G401.6 (cell line): ENCODE data around the gene ZSCAN5C.
A peak's percentile ranks its signal among the peaks of the same experiment; 100 is the strongest.
"Not testable (repeated sequence)": the region's sequence is repeated elsewhere in the genome, so short reads cannot be mapped to it uniquely, and the experiment has no call there.

Experiments
- FAIRE-seq: peaks from 2 replicates; lab custom pipeline; 2012; peaks lifted over from hg19 to GRCh38; lab: Jason Lieb, UNC

The ZSCAN5C gene

GRCh38 chr19:56193981-56194640 is 8.0 kb upstream of the ZSCAN5C start:
- no peak for FAIRE-seq

GRCh38 chr19:56197646-56198045 is 4.4 kb upstream of the ZSCAN5C start, which contains the start of gene ZSCAN5B:
ZSCAN5B (minus strand) TSS chr19:56197783; CDS start chr19:56193052, 4,731 bp downstream.
- not testable (repeated sequence) for FAIRE-seq

- no peak for FAIRE-seq
Observed at GRCh38 chr19:56199687-56200086, 2.4 kb upstream of the ZSCAN5C start.

GRCh38 chr19:56207581-56207980 is 5.5 kb downstream of the ZSCAN5C start:
- FAIRE-seq, result not testable (repeated sequence)

- FAIRE-seq, result no peak
Observed at GRCh38 chr19:56209091-56209490, 7.0 kb downstream of the ZSCAN5C start.

- not testable (repeated sequence) for FAIRE-seq
Observed at GRCh38 chr19:56210036-56210435, 8.0 kb downstream of the ZSCAN5C start.

GRCh38 chr19:56211718-56212117 is 9.6 kb downstream of the ZSCAN5C start:
- FAIRE-seq, result no peak

- FAIRE-seq, result no peak
Observed at GRCh38 chr19:56217039-56217949, 15.2 kb downstream of the ZSCAN5C start.

GRCh38 chr19:56218961-56219360 is 16.9 kb downstream of the ZSCAN5C start:
- no peak for FAIRE-seq

GRCh38 chr19:56221442-56221841 is 19.4 kb downstream of the ZSCAN5C start:
- FAIRE-seq, result peak; percentile 83

- FAIRE-seq, result no peak
Observed at GRCh38 chr19:56221851-56222250, 19.8 kb downstream of the ZSCAN5C start.

GRCh38 chr19:56222901-56223300 is 20.8 kb downstream of the ZSCAN5C start:
- FAIRE-seq, result no peak

GRCh38 chr19:56223481-56223880 is 21.4 kb downstream of the ZSCAN5C start:
- FAIRE-seq, result no peak

- FAIRE-seq, result no peak
Observed at GRCh38 chr19:56245121-56245740, 43.2 kb downstream of the ZSCAN5C start.

- not testable (repeated sequence) for FAIRE-seq
Observed at GRCh38 chr19:56245764-56246163, 43.7 kb downstream of the ZSCAN5C start.

- FAIRE-seq, result not testable (repeated sequence)
Observed at GRCh38 chr19:56248736-56249338, 46.8 kb downstream of the ZSCAN5C start.

GRCh38 chr19:56252699-56253422 is 50.8 kb downstream of the ZSCAN5C start:
- no peak for FAIRE-seq

GRCh38 chr19:56253737-56254136 is 51.7 kb downstream of the ZSCAN5C start:
- FAIRE-seq, result peak; percentile 60

- no peak for FAIRE-seq
Observed at GRCh38 chr19:56258272-56258671, 56.2 kb downstream of the ZSCAN5C start.
